Measurements from ENCODE around the gene ATP8A1.

DNA sequence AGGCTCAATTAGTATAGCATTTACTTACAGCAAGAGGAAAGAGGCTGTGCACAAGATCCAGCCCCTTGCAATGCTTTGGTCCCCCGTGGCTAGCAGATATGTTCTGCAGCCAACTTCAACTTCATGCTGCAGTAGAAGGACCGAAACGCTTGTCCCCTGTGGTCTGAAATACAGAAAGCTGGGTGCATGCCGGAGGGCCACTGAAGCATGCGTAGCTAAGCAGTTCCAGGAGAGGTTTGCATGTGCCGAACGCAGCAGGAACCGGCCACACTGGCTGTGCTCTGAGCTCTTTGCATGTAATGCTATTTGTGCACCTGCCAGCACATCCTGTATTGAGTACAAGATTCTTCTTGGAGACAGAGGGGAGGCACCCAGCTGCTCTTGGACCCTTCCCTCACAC, 295.4 kb downstream of the ATP8A1 start:
- TF ChIP-seq MYC (IDR thresholded peaks at IDR 0.05; ENCODE audit: low read depth, low read length) = no peak
- TF ChIP-seq, protein P1, sequence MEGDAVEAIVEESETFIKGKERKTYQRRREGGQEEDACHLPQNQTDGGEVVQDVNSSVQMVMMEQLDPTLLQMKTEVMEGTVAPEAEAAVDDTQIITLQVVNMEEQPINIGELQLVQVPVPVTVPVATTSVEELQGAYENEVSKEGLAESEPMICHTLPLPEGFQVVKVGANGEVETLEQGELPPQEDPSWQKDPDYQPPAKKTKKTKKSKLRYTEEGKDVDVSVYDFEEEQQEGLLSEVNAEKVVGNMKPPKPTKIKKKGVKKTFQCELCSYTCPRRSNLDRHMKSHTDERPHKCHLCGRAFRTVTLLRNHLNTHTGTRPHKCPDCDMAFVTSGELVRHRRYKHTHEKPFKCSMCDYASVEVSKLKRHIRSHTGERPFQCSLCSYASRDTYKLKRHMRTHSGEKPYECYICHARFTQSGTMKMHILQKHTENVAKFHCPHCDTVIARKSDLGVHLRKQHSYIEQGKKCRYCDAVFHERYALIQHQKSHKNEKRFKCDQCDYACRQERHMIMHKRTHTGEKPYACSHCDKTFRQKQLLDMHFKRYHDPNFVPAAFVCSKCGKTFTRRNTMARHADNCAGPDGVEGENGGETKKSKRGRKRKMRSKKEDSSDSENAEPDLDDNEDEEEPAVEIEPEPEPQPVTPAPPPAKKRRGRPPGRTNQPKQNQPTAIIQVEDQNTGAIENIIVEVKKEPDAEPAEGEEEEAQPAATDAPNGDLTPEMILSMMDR (IDR thresholded peaks at IDR 0.05; ENCODE audit: low read depth, low read length) = no peak
- no peak for TF ChIP-seq POLR2A (IDR thresholded peaks at IDR 0.05; ENCODE audit: extremely low read depth, insufficient read length)
- TF ChIP-seq, protein P2, sequence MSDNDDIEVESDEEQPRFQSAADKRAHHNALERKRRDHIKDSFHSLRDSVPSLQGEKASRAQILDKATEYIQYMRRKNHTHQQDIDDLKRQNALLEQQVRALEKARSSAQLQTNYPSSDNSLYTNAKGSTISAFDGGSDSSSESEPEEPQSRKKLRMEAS (IDR thresholded peaks at IDR 0.05; ENCODE audit: low read depth, low read length) = no peak

All from NB4 (cell line).